Measurements from ENCODE around the gene MRPL40.

DNA sequence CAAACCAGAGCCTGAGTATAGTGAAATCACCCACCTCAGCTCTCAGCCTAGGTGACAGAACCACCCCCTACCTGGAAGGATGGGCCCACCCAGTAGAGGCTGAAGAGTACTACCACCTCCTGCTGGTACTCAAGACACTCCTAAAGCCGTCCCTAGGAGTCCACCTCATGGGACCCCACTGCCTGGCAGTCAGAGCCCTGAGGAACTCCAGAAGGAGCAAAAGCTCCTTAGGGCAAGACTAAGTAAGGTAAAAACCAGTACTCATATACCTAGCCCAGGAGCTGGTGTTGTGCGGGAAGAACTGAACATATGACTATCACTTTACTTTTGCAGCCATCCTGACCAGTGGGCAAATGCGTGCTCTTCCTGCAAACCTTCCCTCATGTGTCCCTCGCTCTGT, 37.1 kb upstream of the MRPL40 start:
- TF ChIP-seq, protein P1, sequence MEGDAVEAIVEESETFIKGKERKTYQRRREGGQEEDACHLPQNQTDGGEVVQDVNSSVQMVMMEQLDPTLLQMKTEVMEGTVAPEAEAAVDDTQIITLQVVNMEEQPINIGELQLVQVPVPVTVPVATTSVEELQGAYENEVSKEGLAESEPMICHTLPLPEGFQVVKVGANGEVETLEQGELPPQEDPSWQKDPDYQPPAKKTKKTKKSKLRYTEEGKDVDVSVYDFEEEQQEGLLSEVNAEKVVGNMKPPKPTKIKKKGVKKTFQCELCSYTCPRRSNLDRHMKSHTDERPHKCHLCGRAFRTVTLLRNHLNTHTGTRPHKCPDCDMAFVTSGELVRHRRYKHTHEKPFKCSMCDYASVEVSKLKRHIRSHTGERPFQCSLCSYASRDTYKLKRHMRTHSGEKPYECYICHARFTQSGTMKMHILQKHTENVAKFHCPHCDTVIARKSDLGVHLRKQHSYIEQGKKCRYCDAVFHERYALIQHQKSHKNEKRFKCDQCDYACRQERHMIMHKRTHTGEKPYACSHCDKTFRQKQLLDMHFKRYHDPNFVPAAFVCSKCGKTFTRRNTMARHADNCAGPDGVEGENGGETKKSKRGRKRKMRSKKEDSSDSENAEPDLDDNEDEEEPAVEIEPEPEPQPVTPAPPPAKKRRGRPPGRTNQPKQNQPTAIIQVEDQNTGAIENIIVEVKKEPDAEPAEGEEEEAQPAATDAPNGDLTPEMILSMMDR (IDR thresholded peaks at IDR 0.05), result no peak
- TF ChIP-seq POLR2A (IDR thresholded peaks at IDR 0.05) (no peak), POLR2AphosphoS5 (IDR thresholded peaks at IDR 0.05) (no peak)

All from breast epithelium (tissue), 3 donors.